Measurements from ENCODE around the gene PRDM2.

PRDM2 gene

DNA sequence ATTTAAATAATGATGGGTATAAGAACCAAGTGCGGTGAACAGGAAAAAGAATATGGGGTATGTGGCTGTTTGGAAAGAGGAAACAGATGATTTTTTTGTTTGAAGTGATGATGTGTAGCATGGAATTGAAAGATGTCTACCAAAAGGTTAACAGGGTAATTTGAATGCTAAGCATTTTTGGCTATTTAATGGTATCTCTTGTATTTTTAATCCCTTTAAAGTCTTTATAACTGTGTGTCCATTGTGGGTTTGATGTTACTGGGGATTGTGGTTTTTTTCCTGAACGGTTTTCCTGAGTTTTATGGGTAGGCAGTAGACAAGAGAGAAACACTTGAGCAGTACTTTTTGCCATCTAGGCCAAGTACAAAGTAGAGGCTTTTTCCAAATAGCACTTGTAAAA lies 63.2 kb downstream of the PRDM2 start:
- no peak for DNase-seq (ENCODE audit: low read depth in 2 of 3, low spot score in 2 of 3)

DNA sequence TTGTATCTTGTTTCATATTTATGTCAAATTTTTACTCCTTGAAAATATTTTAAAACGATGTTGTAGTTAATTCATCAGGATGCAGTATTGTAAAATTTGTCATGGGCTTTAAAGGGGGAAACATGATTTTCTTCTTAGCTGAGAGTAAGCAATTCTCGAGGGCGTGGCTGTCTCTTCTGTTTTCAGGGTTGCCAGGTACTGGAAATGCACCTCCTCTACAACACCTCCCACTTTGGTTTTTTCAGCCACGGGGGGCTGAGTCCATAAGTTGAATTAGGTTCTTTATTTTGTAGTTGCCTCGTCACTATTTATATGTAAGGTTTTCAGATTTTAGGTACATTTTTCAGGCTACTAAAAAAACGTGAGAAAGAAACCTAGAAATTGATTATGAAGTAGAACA lies 64.0 kb downstream of the PRDM2 start:
- no peak for DNase-seq (ENCODE audit: low read depth in 2 of 3, low spot score in 2 of 3)

DNA sequence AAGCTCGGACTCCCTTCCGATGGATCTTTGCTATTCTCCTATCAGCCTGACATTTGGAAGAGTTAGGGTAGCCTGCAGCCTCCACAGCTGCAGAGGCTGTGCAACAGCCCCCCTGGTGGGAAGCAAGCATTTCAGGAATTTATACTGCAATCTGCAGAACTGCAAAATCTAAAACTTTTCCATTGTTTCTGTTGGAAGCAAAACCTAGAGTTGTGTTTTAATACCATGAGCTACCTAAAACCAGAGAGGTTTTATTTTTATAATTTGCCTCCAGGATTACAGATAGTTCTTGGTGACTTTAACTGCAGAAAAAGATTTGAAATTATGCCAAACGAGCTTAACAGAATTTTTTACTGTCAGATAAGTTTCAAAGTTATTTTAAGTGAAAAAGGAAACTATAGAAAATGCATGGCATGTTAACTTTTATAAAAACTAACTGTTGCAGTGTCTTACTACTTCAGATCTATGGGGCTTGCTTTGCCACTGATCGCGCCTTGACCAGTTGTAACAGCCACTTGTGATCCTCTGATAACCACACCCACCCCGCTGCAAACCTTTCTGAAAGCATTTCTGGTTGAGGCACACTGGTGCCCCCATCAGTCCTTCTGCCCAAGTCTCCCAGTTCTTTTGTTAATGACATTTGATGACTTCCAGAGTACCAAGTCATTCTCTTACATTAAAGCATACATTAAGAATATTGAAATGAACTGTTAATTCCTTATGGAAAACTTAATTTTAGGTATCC lies 64.8 kb downstream of the PRDM2 start:
- DNase-seq (ENCODE audit: low read depth in 2 of 3, low spot score in 2 of 3), result no peak

DNA sequence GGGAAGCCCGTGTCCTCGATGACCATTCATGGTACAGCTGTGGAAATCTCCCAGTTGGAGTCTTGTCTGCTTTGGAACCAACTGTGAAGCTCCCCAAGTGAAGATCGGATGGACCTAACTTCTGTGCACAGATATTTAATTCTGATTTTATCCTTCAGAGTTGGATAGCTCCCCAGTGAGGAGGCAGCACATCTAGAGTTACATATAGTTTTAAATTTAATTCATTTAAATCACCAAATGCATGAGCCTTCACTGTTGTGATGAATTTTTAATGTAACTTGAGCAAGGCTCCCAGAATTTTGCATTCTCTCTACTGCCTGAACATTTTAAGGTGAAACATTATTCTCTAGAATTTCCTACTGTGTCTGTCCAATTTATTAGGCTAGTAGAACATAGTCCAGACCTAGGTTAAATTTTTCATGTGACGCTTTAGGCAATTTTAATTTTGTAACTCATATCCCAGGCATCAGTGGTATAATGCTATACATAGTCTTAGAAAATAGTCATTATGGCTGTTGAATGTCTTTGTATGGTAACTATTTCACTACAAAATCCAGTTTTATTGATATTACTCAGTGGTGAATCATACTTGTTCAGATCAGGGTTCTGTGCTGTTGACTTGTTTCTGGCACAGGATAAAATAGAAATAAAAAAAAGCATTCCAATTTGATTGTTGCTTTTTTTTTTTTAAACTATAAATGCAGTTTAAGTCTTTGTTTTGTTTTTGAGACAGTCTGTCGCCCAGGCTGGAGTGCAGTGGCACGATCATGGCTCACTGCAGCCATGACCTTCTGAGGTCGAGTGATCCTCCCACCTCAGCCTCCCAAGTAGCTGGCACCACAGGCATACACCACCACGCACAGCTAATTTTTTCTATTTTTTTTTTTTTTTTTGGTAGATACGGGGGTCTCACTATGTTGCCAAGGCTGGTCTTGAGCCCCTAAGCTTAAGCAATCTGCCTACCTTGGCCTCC lies 66.9 kb downstream of the PRDM2 start:
- no peak for DNase-seq (ENCODE audit: low read depth in 2 of 3, low spot score in 2 of 3)

DNA sequence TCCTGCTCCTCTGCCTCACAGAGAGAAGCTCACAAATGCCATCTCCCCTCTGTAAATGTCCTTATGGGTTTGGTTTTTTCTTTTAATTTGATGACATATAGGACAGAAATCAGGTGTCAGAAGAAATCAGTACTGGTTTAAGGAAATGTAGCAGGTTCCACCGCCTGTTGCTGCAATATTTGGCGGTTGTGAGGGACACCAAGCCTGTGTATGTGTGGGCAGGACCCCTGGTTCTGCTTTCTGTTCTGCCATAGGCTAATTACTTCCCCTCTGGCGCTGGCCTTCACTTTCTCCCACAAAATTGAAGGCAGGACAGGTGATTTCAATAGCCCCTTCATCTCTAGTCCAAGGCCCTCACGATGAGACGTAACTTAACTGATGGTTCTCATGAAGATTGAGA lies 69.2 kb downstream of the PRDM2 start:
- no peak for DNase-seq (ENCODE audit: low read depth in 2 of 3, low spot score in 2 of 3)

DNA sequence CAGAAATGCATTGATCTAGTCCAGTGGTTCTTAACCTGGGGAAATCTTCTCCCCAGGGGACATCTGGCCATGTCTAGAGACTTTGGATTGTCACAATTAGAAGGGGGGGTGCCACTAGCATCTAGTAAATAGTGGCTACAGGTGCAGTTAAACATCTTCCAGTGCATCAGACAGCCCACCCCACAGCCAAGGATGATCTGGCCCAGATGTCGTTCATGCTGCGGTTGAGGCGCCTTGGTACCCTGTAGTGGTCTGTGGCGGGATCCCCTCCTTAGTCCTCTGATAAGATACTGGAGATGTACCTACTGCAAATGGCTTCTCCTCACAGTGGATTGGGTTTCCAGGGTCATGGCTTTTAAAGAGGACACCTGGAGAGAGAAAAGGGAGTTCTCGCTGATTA lies 69.8 kb downstream of the PRDM2 start:
- no peak for DNase-seq (ENCODE audit: low read depth in 2 of 3, low spot score in 2 of 3)

DNA sequence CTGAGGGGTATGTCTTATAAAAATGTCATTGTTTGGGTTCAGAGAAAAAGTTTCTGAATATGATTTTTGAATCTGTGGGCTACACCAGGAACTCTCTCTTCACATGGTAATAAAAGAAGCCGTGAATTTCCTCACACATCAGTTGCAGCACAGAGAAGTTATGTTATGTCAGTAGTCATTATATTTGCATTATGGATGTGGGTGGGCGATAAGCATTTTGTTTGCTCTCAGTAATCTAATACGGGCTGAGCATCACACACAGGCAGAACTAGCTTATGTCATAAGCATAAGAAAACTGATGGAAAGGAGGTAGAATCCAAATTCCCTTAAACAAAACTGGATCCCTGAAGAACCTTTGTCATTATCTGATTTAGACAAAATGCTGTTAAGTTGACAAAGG lies 70.8 kb downstream of the PRDM2 start:
- no peak for DNase-seq (ENCODE audit: low read depth in 2 of 3, low spot score in 2 of 3)

DNA sequence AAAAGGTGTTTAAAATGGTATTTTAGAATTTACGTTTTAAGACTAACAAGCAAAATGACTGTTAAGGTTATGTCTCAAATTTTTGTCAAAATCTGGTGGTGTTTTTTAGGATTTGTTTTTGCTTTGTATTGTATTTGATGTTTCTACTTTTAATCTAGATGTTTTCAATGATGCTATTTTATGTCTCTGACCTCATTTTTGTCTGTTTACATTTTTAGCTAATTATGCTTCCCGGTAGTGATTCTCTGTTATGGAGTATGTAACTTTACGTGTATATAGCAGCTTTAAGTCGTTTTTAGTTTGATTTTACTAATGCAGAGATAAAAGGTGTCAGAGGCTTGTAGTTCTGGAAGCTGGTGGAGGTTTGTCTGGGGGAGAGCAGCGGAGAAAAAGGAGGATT lies 71.8 kb downstream of the PRDM2 start:
- DNase-seq (ENCODE audit: low read depth in 2 of 3, low spot score in 2 of 3), result no peak

DNA sequence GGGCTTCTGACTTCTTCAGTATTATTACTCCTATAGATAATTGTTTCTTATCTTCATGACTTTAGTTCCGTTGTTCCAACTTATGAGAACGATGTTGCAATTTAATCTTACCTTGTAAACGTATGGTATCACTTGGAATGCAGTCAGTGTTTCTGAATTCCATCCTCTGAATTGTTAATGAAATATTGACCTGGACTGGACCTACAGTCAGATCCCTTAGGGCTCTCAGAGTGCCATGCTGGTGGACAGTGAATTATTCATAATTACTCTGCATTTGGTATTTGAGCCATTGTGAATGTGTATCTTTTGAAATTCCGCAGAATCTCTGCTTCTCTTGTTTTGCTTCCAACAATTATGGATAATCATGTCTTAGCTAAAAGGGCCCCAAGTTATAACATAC lies 72.3 kb downstream of the PRDM2 start:
- DNase-seq (ENCODE audit: low read depth in 2 of 3, low spot score in 2 of 3), result no peak

DNA sequence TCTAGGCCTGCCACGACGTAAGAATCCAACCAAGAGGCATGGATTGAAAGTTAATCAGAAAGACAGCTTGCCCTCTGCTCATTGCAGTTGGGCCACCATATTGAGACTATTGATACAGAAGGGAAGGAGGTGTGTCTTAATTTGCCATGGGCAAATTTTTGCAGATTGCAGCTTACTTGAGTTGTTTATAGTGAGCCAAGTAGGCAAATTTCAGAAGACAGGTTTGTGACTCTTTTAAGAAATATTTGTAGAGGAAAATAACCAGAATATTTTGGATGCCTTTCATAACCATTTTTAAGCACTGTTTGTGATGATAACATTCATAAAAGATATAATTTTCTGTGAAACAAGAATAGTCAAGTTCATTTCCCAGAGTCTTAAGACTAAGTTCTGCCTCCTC lies 74.1 kb downstream of the PRDM2 start:
- no peak for DNase-seq (ENCODE audit: low read depth in 2 of 3, low spot score in 2 of 3)

DNA sequence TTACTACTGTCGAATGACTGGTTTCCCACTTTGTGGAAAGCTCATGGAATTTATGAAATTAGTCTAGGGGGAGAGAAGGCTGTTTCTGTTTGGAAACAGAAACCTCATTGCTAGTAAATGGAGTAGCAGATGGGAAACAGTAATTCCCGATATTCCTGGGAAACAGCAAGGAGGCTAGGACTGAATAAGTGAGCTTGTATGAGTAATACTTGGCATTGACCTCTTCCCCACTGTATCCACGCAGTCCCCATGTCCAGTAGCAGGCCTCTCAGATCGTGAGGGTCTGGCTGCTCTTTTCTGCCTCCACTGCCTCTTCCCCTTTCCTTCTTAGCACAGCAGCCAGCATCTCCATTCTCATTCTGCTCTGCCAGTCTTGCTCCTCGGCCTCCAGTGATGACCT lies 75.5 kb downstream of the PRDM2 start:
- no peak for DNase-seq (ENCODE audit: low read depth in 2 of 3, low spot score in 2 of 3)

DNA sequence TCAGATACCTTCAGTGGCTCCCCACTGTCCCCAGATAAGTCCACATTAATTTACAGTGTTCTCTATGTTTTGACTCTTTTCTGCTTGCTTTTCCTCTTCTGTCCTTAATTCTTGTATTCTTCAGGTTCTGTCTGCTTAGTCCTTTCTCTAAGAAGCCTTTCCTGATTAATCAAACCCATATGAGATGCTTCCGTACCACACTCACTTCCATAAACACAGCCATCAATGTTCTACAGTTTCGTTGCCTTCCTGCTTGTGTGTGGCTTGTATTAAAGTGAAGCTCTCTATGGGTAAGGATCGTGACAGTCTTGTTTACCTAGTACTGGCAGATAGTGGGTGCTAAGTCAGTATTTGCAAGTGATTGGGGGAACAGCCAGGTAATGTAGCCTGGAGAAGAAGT lies 75.9 kb downstream of the PRDM2 start:
- DNase-seq (ENCODE audit: low read depth in 2 of 3, low spot score in 2 of 3), result no peak

DNA sequence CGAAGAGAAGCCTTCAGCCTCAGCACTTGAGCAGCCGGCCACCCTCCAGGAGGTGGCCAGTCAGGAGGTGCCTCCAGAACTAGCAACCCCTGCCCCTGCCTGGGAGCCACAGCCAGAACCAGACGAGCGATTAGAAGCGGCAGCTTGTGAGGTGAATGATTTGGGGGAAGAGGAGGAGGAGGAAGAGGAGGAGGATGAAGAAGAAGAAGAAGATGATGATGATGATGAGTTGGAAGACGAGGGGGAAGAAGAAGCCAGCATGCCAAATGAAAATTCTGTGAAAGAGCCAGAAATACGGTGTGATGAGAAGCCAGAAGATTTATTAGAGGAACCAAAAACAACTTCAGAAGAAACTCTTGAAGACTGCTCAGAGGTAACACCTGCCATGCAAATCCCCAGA lies 78.4 kb downstream of the PRDM2 start:
- no peak for DNase-seq (ENCODE audit: low read depth in 2 of 3, low spot score in 2 of 3)

DNA sequence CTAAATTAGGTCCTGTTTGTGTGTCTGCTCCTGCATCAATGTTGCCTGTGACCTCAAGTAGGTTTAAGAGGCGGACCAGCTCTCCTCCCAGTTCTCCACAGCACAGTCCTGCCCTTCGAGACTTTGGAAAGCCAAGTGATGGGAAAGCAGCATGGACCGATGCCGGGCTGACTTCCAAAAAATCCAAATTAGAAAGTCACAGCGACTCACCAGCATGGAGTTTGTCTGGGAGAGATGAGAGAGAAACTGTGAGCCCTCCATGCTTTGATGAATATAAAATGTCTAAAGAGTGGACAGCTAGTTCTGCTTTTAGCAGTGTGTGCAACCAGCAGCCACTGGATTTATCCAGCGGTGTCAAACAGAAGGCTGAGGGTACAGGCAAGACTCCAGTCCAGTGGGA lies 79.9 kb downstream of the PRDM2 start:
- no peak for DNase-seq (ENCODE audit: low read depth in 2 of 3, low spot score in 2 of 3)

DNA sequence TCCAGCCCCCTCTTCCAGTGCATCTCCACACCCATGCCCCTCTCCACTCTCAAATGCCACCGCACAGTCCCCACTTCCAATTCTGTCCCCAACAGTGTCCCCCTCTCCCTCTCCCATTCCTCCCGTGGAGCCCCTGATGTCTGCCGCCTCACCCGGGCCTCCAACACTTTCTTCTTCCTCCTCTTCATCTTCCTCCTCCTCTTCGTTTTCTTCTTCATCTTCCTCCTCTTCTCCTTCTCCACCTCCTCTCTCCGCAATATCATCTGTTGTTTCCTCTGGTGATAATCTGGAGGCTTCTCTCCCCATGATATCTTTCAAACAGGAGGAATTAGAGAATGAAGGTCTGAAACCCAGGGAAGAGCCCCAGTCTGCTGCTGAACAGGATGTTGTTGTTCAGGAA lies 80.8 kb downstream of the PRDM2 start:
- no peak for DNase-seq (ENCODE audit: low read depth in 2 of 3, low spot score in 2 of 3)

DNA sequence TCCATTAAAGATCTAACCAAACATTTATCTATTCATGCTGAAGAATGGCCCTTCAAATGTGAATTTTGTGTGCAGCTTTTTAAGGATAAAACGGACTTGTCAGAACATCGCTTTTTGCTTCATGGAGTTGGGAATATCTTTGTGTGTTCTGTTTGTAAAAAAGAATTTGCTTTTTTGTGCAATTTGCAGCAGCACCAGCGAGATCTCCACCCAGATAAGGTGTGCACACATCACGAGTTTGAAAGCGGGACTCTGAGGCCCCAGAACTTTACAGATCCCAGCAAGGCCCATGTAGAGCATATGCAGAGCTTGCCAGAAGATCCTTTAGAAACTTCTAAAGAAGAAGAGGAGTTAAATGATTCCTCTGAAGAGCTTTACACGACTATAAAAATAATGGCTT lies 81.2 kb downstream of the PRDM2 start:
- DNase-seq (ENCODE audit: low read depth in 2 of 3, low spot score in 2 of 3), result no peak

DNA sequence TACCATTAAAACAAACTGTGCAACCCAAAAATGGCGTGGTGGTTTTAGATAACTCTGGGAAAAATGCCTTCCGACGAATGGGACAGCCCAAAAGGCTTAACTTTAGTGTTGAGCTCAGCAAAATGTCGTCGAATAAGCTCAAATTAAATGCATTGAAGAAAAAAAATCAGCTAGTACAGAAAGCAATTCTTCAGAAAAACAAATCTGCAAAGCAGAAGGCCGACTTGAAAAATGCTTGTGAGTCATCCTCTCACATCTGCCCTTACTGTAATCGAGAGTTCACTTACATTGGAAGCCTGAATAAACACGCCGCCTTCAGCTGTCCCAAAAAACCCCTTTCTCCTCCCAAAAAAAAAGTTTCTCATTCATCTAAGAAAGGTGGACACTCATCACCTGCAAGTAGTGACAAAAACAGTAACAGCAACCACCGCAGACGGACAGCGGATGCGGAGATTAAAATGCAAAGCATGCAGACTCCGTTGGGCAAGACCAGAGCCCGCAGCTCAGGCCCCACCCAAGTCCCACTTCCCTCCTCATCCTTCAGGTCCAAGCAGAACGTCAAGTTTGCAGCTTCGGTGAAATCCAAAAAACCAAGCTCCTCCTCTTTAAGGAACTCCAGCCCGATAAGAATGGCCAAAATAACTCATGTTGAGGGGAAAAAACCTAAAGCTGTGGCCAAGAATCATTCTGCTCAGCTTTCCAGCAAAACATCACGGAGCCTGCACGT lies 82.1 kb downstream of the PRDM2 start:
- no peak for DNase-seq (ENCODE audit: low read depth in 2 of 3, low spot score in 2 of 3)

DNA sequence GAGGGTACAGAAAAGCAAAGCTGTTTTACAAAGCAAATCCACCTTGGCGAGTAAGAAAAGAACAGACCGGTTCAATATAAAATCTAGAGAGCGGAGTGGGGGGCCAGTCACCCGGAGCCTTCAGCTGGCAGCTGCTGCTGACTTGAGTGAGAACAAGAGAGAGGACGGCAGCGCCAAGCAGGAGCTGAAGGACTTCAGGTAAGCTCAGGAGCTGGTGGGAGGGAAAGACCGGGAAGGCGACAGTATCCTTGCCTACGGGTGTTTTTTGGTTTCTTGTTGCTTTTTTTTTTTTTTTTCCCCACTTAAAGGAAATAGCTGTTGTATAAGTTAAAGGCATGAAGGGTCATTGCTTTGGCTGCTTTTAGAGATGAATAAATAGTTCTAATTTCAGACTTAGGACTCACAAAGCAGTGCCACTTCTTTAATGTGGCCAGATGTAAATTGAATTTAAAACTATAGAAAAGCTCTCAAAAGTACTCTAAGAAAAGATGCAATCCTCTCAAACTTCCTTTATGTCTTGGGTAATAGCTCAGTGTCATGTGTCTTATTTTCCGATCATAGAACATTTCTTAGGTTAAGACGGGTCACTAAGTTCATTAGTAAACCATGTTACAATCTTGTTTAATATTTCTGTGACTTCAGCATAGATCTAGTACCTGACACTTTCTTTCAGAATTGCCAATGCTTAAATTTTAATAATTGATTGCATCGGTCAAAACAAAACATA lies 82.8 kb downstream of the PRDM2 start:
- no peak for DNase-seq (ENCODE audit: low read depth in 2 of 3, low spot score in 2 of 3)

DNA sequence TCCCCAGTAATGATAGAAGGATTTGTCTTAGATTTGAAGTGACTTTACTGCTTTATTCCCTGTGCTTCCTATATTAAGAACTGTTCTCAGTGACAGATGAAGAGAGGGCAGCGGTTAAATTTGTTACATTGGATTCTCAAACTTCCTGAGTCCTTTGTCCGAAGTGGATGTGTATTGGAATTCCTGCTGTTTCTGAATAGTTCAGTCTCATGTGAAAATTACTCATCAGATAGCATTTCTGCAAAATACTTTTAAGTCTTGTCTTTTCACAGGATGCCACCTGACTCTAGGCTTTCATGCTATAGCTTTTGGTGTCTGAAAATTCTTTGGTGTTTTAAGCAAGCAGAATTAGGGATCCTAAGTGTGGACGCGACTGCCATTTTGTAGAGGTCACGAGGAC lies 83.6 kb downstream of the PRDM2 start:
- no peak for DNase-seq (ENCODE audit: low read depth in 2 of 3, low spot score in 2 of 3)

DNA sequence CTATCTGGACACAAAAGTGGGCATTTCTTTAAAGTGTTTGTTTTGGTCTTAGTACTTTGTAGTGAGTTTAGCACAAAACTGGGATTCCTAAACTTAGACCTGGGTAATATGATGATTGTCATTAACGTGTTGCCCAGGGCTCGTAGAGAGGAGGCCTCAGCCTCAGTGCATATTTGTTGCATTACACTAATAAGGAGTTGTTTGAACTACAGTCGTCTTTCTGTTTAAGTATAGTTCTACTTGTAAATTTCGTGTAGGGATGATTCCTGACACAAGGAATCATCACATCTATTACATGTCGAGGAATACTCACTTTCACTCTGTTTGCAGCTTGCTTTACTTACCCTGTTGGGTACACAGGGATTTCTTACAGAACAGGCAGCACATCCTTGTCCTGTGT lies 85.0 kb downstream of the PRDM2 start:
- DNase-seq (ENCODE audit: low read depth in 2 of 3, low spot score in 2 of 3), result no peak

DNA sequence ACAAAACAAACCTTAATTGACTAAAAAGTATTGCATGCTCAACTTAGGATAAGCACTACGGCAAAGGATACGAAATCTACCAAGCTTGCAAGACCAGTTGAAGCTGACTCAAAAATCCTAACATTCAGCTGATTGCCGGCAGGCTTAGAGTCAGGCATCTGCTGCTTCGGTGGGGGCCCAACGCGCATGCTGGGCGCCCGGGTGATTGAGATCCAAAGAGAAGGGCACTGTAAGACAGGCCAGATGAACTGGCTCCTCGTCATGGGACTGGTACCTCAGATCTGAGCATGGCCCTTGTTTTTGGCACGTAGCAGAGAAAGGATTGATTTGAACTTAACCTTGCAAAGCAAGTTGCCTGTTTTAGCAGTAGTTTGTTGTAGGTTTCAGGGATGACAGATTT lies 86.6 kb downstream of the PRDM2 start:
- DNase-seq (ENCODE audit: low read depth in 2 of 3, low spot score in 2 of 3), result no peak

Measured in activated CD8-positive, alpha-beta memory T cell treated with anti-CD3 and anti-CD28 coated beads for 48 hours (primary cell).